Measurements from ENCODE around the gene ZDHHC7. TPM values are rescaled to one million over a fixed set of nuclear protein-coding genes. Genes with fewer than 3 reads are reported as not detected.

ZDHHC7 gene
- total RNA-seq, 2 donors from 2014 or later, result 33.2 to 35.2 TPM

GRCh38 chr16:84979516-84979915 lies 31.8 kb downstream of the ZDHHC7 start:
- ATAC-seq (no peak), DNase-seq (no peak)
- intact Hi-C loops (cut with DNase I), result no loop called here

GRCh38 chr16:84976644-84977400 lies 34.5 kb downstream of the ZDHHC7 start:
- intact Hi-C loops (cut with DNase I), result no loop called here
- ATAC-seq, result peak in 1 of 2 donors; percentile 19
- DNase-seq, result peak; percentile 57

GRCh38 chr16:84975522-84975921 lies 35.8 kb downstream of the ZDHHC7 start:
- ATAC-seq (no peak), DNase-seq (no peak)
- intact Hi-C loops (cut with DNase I), result no loop called here

GRCh38 chr16:84975066-84975465 lies 36.3 kb downstream of the ZDHHC7 start:
- DNase-seq, result no peak
- ATAC-seq, result no peak
- intact Hi-C loops (cut with DNase I), result no loop called here

GRCh38 chr16:84973776-84974523 lies 37.4 kb downstream of the ZDHHC7 start:
- ATAC-seq (no peak), DNase-seq (no peak)
- intact Hi-C loops (cut with DNase I), result loop anchor here in 1 of 2 donors (5.0 kb wide), 2 partner anchors 47 to 302 kb away; no protein-coding TSS in a partner anchor

GRCh38 chr16:84973236-84973635 lies 38.1 kb downstream of the ZDHHC7 start:
- DNase-seq, result no peak
- peak in 1 of 2 donors; percentile 1 for ATAC-seq
- intact Hi-C loops (cut with DNase I), result loop anchor here in 1 of 2 donors (5.0 kb wide), 2 partner anchors 46 to 301 kb away; no protein-coding TSS in a partner anchor

- intact Hi-C loops (cut with DNase I), result loop anchor here in 1 of 2 donors (2.0 to 5.0 kb wide), 3 partner anchors 43 to 298 kb away; no protein-coding TSS in a partner anchor
- ATAC-seq, result peak; percentile 78 to 80
Measured at GRCh38 chr16:84970447-84971127, 40.7 kb downstream of the ZDHHC7 start.

GRCh38 chr16:84967828-84968227 lies 43.5 kb downstream of the ZDHHC7 start:
- intact Hi-C loops (cut with DNase I), result loop anchor here in 1 of 2 donors (5.0 kb wide), 1 partner anchor 216 kb away; no protein-coding TSS in a partner anchor
- ATAC-seq (no peak), DNase-seq (no peak)

More at GRCh38 chr16:84970447-84971127, 40.7 kb downstream of the ZDHHC7 start:
- DNase-seq, result peak; percentile 81

GRCh38 chr16:84965428-84966415 lies 45.6 kb downstream of the ZDHHC7 start:
- DNase-seq (no peak), ATAC-seq (no peak)
- intact Hi-C loops (cut with DNase I), result loop anchor here in 1 of 2 donors (5.0 kb wide), 1 partner anchor 213 kb away; no protein-coding TSS in a partner anchor

- intact Hi-C loops (cut with DNase I), result loop anchor here in 1 of 2 donors (5.0 kb wide), 1 partner anchor 212 kb away; no protein-coding TSS in a partner anchor
- ATAC-seq (no peak), DNase-seq (no peak)
Measured at GRCh38 chr16:84964386-84965128, 46.8 kb downstream of the ZDHHC7 start.

GRCh38 chr16:84963066-84963465 lies 48.3 kb downstream of the ZDHHC7 start:
- DNase-seq (no peak), ATAC-seq (no peak)
- intact Hi-C loops (cut with DNase I), result no loop called here

- ATAC-seq (no peak), DNase-seq (no peak)
- intact Hi-C loops (cut with DNase I), result no loop called here
Measured at GRCh38 chr16:84960942-84961341, 50.4 kb downstream of the ZDHHC7 start.

- intact Hi-C loops (cut with DNase I), result loop anchor here in 1 of 2 donors (5.0 kb wide), 1 partner anchor 198 kb away; no protein-coding TSS in a partner anchor
Measured at GRCh38 chr16:84959784-84960417, 51.4 kb downstream of the ZDHHC7 start.

GRCh38 chr16:84959045-84959576 lies 52.2 kb downstream of the ZDHHC7 start:
- intact Hi-C loops (cut with DNase I), result loop anchor here in 1 of 2 donors (5.0 kb wide), 1 partner anchor 197 kb away; no protein-coding TSS in a partner anchor
- DNase-seq, result no peak

More at GRCh38 chr16:84959784-84960417, 51.4 kb downstream of the ZDHHC7 start:
- no peak for ATAC-seq
- no peak for DNase-seq

GRCh38 chr16:84957792-84958191 lies 53.5 kb downstream of the ZDHHC7 start:
- intact Hi-C loops (cut with DNase I), result loop anchor here in 1 of 2 donors (5.0 kb wide), 1 partner anchor 195 kb away; no protein-coding TSS in a partner anchor
- no peak for DNase-seq

More at GRCh38 chr16:84959045-84959576, 52.2 kb downstream of the ZDHHC7 start:
- ATAC-seq, result no peak

GRCh38 chr16:84957192-84957591 lies 54.1 kb downstream of the ZDHHC7 start:
- intact Hi-C loops (cut with DNase I), result loop anchor here in 1 of 2 donors (5.0 kb wide), 1 partner anchor 195 kb away; no protein-coding TSS in a partner anchor
- DNase-seq (no peak), ATAC-seq (no peak)

More at GRCh38 chr16:84957792-84958191, 53.5 kb downstream of the ZDHHC7 start:
- ATAC-seq, result no peak
